GM20431 (cell line): ENCODE results near the gene ARAP1.

Experiments
- in situ Hi-C: fragments of 300-500 bp; cut with MseI, MboI; formaldehyde crosslinking; loops from one replicate; pipeline ENCODE4 v1.15.0; 2020; ENCODE audit warnings: low sequenced_read_pairs; ENCODE audit not compliant: unreplicated experiment

The ARAP1 gene

GRCh38 chr11:72648384-72649136 lies 103.6 kb downstream of the ARAP1 start:
- in situ Hi-C loops: no loop called here

GRCh38 chr11:72647882-72648281 lies 104.3 kb downstream of the ARAP1 start:
- in situ Hi-C loops: no loop called here

DNA sequence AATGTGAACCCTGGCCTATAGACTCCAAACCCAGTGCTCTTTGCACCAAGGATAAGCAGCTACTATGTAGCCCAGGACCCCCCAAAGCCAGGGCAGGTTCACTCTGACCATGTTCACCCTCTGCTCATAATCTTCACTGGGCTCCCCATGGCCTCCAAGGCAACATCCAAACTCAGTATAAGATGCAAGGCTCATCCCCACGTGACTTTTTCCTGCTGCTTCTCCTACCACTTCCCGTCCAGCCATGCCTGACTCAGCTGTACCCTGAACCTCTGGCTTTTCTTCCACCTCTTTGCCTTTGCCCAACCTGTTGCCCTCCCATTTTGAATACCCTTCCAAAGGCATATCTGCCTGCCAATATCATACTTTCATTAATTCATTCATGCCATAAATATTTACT lies 105.7 kb downstream of the ARAP1 start:
- in situ Hi-C loops: no loop called here

DNA sequence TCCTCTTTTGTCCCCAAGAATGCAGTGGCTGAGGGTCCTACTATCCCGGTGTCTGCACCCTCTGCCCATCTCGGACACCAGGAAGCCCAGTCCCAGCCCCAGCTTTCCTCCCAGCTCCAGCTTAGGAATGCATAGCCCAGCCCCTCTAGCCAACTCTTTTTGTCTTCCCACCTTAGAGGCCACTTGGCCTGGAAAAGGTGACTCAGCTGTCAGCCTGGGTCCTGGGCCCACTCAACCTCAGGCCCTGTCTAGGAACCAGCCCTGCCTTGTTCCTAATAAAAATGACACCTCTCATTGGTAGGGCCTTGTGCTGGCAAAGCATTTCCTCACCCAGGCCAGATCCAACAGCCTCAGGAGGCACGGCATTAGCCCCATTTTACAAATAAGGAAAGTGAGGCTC lies 106.2 kb downstream of the ARAP1 start:
- in situ Hi-C loops: no loop called here

- in situ Hi-C loops: no loop called here
These were observed 108.7 kb downstream of the ARAP1 start for GRCh38 chr11:72643547-72643946.

- in situ Hi-C loops: no loop called here
These were observed 109.2 kb downstream of the ARAP1 start for GRCh38 chr11:72642884-72643522.

DNA sequence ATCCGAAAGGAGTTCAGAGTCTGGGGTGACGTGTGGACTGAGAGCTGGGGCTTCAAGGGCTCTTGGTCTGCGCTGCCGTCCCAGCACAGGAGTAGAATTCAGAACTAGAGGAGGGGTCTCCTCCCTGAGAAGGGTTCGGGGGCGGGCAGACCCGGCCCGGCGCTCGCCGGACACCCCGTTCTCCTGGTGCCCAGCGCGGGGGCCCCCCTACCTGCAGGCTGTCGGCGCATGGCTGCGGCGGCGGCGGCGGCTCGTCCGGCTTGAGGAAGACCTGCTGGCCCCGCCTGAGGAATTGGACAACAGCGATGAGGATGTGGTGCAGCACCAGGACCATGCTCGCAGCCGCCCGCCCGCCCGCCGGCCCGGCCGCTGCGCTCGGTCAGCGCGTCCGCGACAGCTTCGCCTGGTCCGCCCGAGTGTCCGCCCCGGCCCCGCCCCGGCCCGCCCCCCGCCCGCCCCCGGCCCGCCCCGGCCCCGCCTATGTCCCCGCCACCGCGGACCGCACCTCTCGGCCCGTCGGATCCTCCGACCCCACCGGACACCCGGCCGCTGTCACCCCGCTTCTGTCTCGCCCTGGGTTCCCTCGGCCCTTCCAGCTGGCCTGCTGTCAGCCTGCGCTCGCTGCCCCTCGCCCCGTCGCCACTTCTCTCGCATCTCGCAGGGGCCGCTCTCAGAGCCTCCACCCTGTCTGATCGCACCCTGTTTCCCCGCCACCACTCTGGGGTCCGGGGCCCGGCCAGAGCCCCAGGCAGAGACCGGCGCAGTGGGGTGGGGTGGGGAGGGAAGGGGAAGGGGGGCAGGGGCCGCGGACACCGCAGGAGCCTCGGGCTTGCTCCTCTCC lies 109.9 kb downstream of the ARAP1 start:
- in situ Hi-C loops: no loop called here

DNA sequence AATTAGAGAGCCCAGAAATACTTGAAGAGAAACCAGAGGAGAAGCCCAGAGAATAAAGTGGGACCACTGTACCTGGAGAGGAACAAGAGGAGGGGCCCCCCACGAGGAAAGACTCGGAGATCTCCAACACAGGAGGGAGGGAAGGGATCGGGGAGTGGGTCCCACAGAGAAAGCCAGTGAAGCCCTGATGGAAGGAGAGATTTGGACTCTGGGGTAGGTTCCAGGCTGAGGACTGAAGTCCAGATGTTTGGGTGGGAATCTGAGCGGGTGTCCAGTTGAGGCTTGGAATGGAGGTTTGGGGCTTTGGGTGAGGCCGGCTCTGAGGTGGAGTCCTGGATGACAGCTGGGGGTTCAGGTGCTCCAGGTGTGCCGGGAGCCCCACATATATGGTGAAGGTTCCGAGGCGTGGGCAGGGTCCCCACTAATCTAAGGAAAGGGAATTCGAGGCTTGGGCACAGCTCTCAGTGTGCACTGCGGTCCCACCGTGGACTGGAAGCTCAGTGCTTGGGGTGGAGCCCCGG lies 110.6 kb downstream of the ARAP1 start:
- in situ Hi-C loops: no loop called here

DNA sequence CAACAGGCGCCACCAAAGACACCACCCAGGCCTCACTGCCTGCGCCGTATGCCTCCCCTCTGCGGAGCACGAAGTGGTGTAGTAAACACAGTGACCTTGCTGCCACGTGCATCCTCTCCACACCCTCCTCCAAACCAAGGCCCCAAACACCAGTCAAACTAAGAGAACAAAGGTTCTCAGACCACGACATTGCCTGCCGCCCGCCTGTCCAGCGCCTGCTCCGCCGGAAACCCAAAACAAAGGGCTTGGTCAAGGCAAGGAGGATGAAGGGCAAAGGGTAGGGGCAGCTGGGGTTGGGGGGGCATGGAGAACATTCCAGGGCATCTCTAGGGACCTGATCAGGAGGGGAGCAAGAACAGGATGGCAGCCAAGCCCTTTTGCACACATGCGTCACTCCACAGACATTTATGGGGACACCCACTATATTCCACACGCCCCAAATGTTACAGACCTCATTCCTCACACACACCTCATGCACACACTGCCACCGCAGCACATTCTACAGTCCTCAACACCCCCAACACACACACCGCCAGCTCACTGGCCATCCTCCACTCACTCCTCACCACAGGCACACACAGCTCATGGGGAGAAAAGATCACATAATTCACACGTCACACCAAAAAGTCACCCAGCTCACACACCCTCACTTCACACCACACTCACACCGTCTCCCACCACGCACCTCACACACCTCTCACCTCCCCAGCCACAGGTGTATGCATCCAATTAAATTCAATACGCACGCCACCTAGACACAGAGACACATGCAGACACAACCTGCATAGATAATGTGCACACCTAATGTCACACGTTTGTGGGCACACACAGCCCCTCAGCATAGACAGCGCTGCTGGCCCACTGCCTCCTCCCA lies 112.5 kb downstream of the ARAP1 start:
- in situ Hi-C loops: no loop called here

DNA sequence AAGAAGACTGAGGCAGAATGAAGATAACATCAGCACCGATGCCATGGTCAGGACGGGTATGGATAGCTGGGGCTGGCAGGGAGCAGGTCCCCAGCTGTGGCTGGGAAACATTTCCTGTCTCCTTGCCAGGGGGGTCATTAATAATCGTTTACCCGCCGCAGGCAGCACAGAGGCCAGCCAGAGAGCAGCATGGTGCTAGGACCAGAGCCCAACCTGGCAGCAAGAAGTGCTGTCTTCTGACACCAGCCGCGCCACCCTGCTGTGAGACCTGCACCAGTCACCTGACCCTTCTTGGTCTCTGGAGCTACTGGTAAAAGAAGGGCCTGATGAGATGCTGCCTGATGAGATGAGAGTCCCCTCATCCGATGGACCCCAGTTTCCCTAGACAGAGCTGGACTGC lies 114.3 kb downstream of the ARAP1 start:
- in situ Hi-C loops: no loop called here

DNA sequence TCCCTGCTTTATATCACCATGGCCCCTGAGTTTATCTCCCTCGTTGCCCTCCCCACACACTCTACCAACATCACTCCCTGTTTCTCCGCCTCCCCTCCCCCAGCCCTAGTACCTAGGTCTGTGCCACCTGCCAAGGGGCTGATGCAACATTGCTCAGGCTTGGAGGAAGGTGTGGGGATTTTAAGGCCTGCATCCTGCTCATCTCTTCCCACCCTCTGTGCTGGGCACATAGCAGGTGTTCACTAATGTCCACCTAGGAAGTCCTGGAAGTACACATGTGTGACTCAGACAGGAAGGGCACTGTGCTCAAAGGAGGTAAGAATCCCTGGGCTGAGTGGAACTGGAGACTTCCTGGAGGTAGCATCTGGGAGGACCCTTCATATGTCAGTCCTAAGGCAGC lies 115.0 kb downstream of the ARAP1 start:
- in situ Hi-C loops: no loop called here

GRCh38 chr11:72636376-72636775 lies 115.8 kb downstream of the ARAP1 start:
- in situ Hi-C loops: no loop called here

DNA sequence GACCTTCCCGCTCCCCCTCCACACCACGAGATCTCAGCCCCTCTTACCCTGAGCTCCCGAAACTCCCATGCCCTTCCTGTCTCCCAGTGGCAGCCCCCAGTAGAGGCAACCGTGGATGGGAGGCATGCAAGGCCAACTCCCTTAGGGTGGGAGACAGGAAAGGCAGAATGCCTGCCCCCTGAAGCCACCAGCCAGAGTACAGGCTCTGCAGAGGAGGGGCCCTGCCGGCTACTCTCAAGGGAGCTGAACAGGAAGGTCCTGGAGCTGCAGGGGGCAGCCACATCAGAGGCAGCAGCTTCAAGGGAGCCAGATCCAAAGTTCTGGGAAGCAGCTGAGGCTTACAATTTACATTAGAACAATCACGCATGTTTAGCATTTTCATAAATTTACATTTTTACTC lies 116.3 kb downstream of the ARAP1 start:
- in situ Hi-C loops: no loop called here

DNA sequence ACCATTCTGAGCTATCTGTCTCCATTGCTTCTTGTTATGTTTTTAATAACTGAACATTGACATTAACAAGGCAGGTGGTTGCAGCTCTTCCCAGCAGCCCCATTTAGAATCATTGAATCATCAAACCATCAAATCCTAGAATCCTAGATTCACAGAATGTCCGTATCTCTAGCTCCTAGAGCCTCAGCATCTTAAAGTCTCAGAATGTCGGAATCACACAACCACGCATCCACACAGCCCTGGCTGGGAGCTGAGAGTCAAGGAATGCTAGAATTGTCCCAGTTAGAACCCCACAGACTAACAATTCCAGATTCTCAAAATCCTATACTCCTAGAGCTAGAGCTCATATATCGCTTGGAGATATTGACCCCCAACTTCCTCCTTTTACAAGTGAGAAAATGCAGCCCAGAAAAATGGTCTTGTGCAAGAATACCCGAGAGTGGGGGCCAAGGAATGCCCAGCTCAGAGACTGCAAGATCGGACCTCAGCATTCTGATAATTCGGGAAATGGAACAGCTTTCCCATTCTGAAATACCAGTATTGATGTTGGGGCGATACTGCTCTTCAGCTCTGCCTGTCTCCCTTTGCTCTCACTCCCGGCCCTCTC lies 116.8 kb downstream of the ARAP1 start:
- in situ Hi-C loops: no loop called here
